MM.1S (cell line): ENCODE data around the gene LDLRAD3.

Experiments
- DNase-seq: peaks from one replicate; pipeline ENCODE4 v3.0.0-alpha.2; 2015
- H2AFZ ChIP-seq: fragments of 300-600 bp; sonication (generic); 2 replicates; pipeline ENCODE4 v1.6.0; 2016; ENCODE audit warnings: antibody characterized with exemption, low read length
- H3F3A ChIP-seq: fragments of 300-600 bp; sonication (generic); 2 replicates; pipeline ENCODE4 v1.6.1; 2016; ENCODE audit warnings: mild to moderate bottlenecking, antibody characterized with exemption, low read length, moderate library complexity, mixed read lengths; ENCODE audit not compliant: insufficient read depth
- H3K27ac ChIP-seq: fragments of 300-600 bp; sonication (generic); 2 replicates; pipeline ENCODE4 v1.5.1; 2016; ENCODE audit warnings: mild to moderate bottlenecking, low read length
- H3K27me3 ChIP-seq: fragments of 300-600 bp; sonication (generic); replicated peaks from 2 replicates; pipeline ENCODE4 v1.6.0; 2016; ENCODE audit warnings: low read length; ENCODE audit not compliant: insufficient read depth
- H3K36me3 ChIP-seq: fragments of 300-600 bp; sonication (generic); replicated peaks from 2 replicates; pipeline ENCODE4 v1.6.1; 2016; ENCODE audit warnings: mild to moderate bottlenecking, low read length, mixed read lengths; ENCODE audit not compliant: insufficient read depth
- H3K4me1 ChIP-seq: fragments of 300-600 bp; sonication (generic); 2 replicates; pipeline ENCODE4 v1.6.1; 2016; ENCODE audit warnings: low read length, mixed read lengths
- H3K4me2 ChIP-seq: fragments of 300-600 bp; sonication (generic); 2 replicates; pipeline ENCODE4 v1.6.0; 2016; ENCODE audit warnings: low read depth, low read length
- H3K4me3 ChIP-seq: fragments of 300-600 bp; sonication (generic); 2 replicates; pipeline ENCODE4 v1.5.1; 2016; ENCODE audit warnings: low read length, mixed read lengths
- H3K79me2 ChIP-seq: fragments of 300-600 bp; sonication (generic); 2 replicates; pipeline ENCODE4 v1.6.1; 2016; ENCODE audit warnings: mixed run types, low read length, mixed read lengths
- H3K9ac ChIP-seq: fragments of 300-600 bp; sonication (generic); 2 replicates; pipeline ENCODE4 v1.6.1; 2016; ENCODE audit warnings: low read length, mixed read lengths
- H3K9me2 ChIP-seq: fragments of 300-600 bp; sonication (generic); replicated peaks from 2 replicates; pipeline ENCODE4 v1.6.1; 2016; ENCODE audit warnings: mild to moderate bottlenecking, low read length, mixed read lengths; ENCODE audit not compliant: insufficient read depth
- H3K9me3 ChIP-seq: fragments of 300-600 bp; sonication (generic); replicated peaks from 2 replicates; pipeline ENCODE4 v1.6.1; 2016; ENCODE audit warnings: mild to moderate bottlenecking, low read length, mixed read lengths; ENCODE audit not compliant: insufficient read depth
- H4K20me1 ChIP-seq: fragments of 300-600 bp; sonication (generic); 2 replicates; pipeline ENCODE4 v1.6.1; 2016; ENCODE audit warnings: mild to moderate bottlenecking, low read length, moderate library complexity, mixed read lengths; ENCODE audit not compliant: insufficient read depth
- EZH2 ChIP-seq: fragments of 300-600 bp; sonication (generic); optimal IDR thresholded peaks from 2 replicates; pipeline ENCODE3; 2017; ENCODE audit warnings: low read depth, mild to moderate bottlenecking, antibody characterized with exemption, low read length, mixed read lengths
- EZH2phosphoT487 ChIP-seq: fragments of 300-600 bp; sonication (generic); IDR thresholded peaks from 2 replicates; pipeline ENCODE4 v1.6.1; 2018; ENCODE audit warnings: antibody characterized with exemption, low read length
- TF ChIP-seq, protein P1 (sequence below): fragments of 300-600 bp; sonication (generic); IDR thresholded peaks from 2 replicates; pipeline ENCODE4 v1.5.1; 2016; ENCODE audit warnings: antibody characterized with exemption, low read length, mixed read lengths

LDLRAD3 gene

GRCh38 chr11:36131721-36132397, 188.0 kb downstream of the LDLRAD3 start:
- Histone ChIP-seq H3K9me3 (no peaks in the 10 kb centered on the region), H3K79me2 (no peaks in the 10 kb centered on the region), H3K27ac (no peak overlapping the region), H3K9ac (no peak overlapping the region), H3K4me2 (no peak overlapping the region), H3K4me1 (no peaks in the 10 kb centered on the region), H4K20me1 (no peaks in the 10 kb centered on the region), H3K27me3 (no peaks in the 10 kb centered on the region), H3K9me2 (no peaks in the 10 kb centered on the region), H3F3A (no peaks in the 10 kb centered on the region), H3K4me3 (no peak overlapping the region), H2AFZ (no peak overlapping the region), H3K36me3 (no peaks in the 10 kb centered on the region)
- no peak for TF ChIP-seq EZH2phosphoT487
- TF ChIP-seq EZH2 = no peak
- TF ChIP-seq, protein P1, sequence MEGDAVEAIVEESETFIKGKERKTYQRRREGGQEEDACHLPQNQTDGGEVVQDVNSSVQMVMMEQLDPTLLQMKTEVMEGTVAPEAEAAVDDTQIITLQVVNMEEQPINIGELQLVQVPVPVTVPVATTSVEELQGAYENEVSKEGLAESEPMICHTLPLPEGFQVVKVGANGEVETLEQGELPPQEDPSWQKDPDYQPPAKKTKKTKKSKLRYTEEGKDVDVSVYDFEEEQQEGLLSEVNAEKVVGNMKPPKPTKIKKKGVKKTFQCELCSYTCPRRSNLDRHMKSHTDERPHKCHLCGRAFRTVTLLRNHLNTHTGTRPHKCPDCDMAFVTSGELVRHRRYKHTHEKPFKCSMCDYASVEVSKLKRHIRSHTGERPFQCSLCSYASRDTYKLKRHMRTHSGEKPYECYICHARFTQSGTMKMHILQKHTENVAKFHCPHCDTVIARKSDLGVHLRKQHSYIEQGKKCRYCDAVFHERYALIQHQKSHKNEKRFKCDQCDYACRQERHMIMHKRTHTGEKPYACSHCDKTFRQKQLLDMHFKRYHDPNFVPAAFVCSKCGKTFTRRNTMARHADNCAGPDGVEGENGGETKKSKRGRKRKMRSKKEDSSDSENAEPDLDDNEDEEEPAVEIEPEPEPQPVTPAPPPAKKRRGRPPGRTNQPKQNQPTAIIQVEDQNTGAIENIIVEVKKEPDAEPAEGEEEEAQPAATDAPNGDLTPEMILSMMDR = peak; percentile 53
- DNase-seq = peak; percentile 47

DNA sequence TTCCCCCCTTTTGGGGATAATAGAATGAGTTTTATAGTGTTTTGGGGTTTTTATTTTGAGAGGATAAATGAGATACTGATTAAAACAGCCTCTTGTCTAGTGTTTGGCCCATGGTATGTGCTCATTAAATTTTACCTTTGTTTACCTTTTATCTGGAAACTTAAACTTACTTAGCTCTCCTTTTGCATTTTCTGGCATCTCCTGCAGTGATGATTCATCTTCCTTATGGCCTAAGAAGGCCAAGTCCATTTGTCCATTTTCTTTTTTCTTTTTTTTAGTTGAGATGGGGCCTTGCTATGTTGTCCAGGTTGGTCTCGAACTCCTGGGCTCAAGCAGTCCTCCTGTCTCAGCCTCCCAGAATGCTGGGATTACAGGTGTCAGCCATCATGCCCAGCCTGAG, 189.1 kb downstream of the LDLRAD3 start:
- no peak overlapping the region for H3K9ac ChIP-seq
- H3K4me3 ChIP-seq = no peak overlapping the region
- DNase-seq = no peak
- TF ChIP-seq, protein P1 = no peak
- TF ChIP-seq EZH2phosphoT487 = no peak
- no peak for TF ChIP-seq EZH2
- no peaks in the 10 kb centered on the region for H3K9me2 ChIP-seq
- H2AFZ ChIP-seq = no peak overlapping the region
- no peaks in the 10 kb centered on the region for H3K79me2 ChIP-seq
- no peaks in the 10 kb centered on the region for H3K4me1 ChIP-seq
- H4K20me1 ChIP-seq = no peaks in the 10 kb centered on the region
- H3K4me2 ChIP-seq = no peak overlapping the region
- no peak overlapping the region for H3K27ac ChIP-seq
- no peaks in the 10 kb centered on the region for H3K36me3 ChIP-seq
- H3F3A ChIP-seq = no peaks in the 10 kb centered on the region
- no peaks in the 10 kb centered on the region for H3K27me3 ChIP-seq
- no peaks in the 10 kb centered on the region for H3K9me3 ChIP-seq

DNA sequence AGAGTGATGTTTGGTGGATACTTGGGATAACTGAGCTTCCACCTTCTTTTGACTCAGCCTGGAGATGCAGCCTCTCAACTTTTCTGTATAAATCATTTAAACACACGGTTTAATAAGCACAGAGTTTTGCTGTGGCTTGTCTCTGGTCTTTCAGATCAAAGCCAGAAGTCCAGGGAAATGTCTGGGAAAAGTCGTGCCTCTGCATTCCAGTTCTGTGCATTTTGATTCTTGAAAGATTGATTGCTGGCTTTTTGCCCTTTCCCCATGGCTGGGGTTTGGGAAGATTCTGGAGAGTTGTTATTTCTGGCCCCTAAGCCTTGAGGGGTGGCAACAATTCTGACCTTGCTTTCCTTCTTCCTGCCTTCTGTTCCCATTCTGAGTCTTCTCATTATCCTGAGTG, 191.2 kb downstream of the LDLRAD3 start:
- no peak overlapping the region for H3K4me2 ChIP-seq
- H3K9ac ChIP-seq = no peak overlapping the region
- no peaks in the 10 kb centered on the region for H4K20me1 ChIP-seq
- no peak overlapping the region for H2AFZ ChIP-seq
- H3K27me3 ChIP-seq = no peaks in the 10 kb centered on the region
- no peak for DNase-seq
- no peak overlapping the region for H3K27ac ChIP-seq
- H3F3A ChIP-seq = no peaks in the 10 kb centered on the region
- no peak overlapping the region for H3K4me3 ChIP-seq
- H3K4me1 ChIP-seq = no peaks in the 10 kb centered on the region
- no peak for TF ChIP-seq EZH2phosphoT487
- TF ChIP-seq, protein P1 = no peak
- H3K79me2 ChIP-seq = no peaks in the 10 kb centered on the region
- H3K9me3 ChIP-seq = no peaks in the 10 kb centered on the region
- H3K9me2 ChIP-seq = no peaks in the 10 kb centered on the region
- H3K36me3 ChIP-seq = no peaks in the 10 kb centered on the region
